NB4 (cell line): Measurements from ENCODE around the gene CAMKV.
A peak's percentile ranks its signal among the peaks of the same experiment; 100 is the strongest.

Source experiments
- POLR2A ChIP-seq: IDR thresholded peaks from 2 replicates; pipeline ENCODE4 v1.6.1; 2011; ENCODE audit warnings: mild to moderate bottlenecking; ENCODE audit not compliant: insufficient read length; ENCODE audit errors: extremely low read depth
- TF ChIP-seq, protein P1 (sequence below): IDR thresholded peaks from one replicate; pipeline ENCODE4 v1.5.1; 2012; ENCODE audit warnings: low read depth, low read length

DNA sequence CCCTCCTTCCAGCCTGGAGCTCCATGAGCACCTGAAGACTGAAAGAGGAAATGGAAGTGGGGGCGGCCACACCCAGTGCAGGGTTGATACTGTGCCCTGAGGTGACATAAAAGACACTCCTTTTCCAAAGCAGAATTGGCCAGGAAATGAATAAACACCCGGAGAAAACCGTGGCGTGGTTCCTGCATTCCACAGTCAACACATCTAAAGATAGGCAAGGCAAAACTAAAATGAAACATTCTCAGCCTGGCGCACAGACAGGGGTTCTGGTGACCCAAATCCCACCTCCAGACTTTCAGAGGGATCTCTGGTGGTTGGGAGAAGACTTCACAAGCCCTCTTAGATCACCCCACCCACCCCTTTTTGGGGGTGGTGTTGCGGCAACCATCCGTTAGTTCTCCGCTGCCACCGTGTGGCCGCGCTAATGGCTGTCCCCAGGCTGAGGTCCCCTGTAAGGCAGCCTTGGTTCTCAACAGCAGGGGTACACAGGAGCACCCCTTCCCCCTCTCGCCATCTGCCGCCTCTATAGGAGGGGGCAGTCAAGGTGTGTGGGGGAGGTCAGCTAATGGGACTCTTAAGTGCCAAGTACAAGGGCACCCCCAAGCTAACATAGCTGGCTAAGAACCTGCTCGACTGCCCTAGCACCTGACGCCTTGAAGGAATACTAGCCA lies 36.5 kb upstream of the CAMKV start:
- TF ChIP-seq, protein P1, sequence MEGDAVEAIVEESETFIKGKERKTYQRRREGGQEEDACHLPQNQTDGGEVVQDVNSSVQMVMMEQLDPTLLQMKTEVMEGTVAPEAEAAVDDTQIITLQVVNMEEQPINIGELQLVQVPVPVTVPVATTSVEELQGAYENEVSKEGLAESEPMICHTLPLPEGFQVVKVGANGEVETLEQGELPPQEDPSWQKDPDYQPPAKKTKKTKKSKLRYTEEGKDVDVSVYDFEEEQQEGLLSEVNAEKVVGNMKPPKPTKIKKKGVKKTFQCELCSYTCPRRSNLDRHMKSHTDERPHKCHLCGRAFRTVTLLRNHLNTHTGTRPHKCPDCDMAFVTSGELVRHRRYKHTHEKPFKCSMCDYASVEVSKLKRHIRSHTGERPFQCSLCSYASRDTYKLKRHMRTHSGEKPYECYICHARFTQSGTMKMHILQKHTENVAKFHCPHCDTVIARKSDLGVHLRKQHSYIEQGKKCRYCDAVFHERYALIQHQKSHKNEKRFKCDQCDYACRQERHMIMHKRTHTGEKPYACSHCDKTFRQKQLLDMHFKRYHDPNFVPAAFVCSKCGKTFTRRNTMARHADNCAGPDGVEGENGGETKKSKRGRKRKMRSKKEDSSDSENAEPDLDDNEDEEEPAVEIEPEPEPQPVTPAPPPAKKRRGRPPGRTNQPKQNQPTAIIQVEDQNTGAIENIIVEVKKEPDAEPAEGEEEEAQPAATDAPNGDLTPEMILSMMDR = peak; percentile 64
- no peak for TF ChIP-seq POLR2A
